ENCODE data around the gene KIAA0753.
"Not testable (repeated sequence)": the region's sequence is repeated elsewhere in the genome, so short reads cannot be mapped to it uniquely, and the experiment has no call there.

The KIAA0753 gene

DNA sequence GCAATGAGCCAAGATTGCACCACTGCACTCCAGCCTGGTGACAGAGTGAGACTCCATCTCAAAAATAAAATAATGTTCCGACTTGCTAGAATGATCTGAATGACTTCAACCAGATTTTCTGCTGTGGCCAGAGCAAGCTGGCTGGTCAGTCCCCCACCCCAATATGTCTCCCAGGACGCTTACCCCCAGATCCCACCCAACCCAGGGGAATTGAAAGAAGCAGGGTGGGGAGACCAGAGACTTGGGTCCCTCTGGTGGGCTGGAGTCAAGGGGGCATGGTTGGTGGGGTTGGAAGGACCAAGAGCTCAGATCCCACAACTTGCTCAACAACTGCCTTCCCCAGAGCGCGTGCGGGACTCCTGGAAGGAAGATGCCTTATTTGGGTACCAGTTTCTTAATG, 17.9 kb upstream of the KIAA0753 start:
- ATAC-seq, H3K27me3 Mint-ChIP-seq, H3K9me3 Mint-ChIP-seq: not testable (repeated sequence)
- H3K36me3 Mint-ChIP-seq: peaks cover 13% of the 10 kb centered on the region
- H3K27ac Mint-ChIP-seq: peak overlapping the region; percentile 89
- peaks cover 63% of the 10 kb centered on the region for H3K4me1 Mint-ChIP-seq
- H3K4me3 Mint-ChIP-seq: peak overlapping the region; percentile 13

DNA sequence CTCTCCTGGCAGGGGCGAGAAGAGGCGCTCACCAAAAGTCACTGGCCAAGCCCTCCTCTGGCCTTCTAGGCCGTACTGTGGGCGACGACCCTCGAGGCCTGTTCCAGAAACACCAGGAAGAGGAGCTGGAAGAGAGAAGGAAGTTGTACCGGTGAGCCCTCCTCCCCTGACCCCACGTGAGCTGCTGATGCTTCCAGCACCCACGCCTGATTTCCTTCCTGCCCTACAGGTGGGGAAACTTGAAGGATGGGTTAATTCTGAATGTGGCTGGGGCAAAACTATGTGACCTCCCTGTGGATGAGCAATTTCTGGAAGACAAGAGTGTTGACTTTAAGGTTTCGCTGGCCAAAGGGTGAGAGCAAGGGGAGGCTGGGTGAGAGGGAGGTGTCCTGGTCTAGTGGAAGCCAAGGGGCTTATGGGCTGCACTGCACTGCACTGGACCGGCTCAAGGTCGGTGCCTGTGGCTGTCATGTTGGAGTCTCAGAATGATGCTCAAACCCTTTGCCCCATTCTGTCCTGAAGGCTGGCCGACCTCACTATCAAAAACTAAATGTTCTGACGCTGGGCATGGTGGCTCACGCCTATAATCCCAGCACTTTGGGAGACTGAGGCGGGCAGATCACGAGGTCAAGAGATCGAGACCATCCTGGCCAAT, 17.2 kb upstream of the KIAA0753 start:
- peaks cover 13% of the 10 kb centered on the region for H3K36me3 Mint-ChIP-seq
- H3K4me3 Mint-ChIP-seq: peak overlapping the region; percentile 96
- H3K4me1 Mint-ChIP-seq: peaks cover 68% of the 10 kb centered on the region
- no peak for ATAC-seq
- H3K27ac Mint-ChIP-seq: peak overlapping the region; percentile 89
- H3K27me3 Mint-ChIP-seq: no peaks in the 10 kb centered on the region
- no peaks in the 10 kb centered on the region for H3K9me3 Mint-ChIP-seq

DNA sequence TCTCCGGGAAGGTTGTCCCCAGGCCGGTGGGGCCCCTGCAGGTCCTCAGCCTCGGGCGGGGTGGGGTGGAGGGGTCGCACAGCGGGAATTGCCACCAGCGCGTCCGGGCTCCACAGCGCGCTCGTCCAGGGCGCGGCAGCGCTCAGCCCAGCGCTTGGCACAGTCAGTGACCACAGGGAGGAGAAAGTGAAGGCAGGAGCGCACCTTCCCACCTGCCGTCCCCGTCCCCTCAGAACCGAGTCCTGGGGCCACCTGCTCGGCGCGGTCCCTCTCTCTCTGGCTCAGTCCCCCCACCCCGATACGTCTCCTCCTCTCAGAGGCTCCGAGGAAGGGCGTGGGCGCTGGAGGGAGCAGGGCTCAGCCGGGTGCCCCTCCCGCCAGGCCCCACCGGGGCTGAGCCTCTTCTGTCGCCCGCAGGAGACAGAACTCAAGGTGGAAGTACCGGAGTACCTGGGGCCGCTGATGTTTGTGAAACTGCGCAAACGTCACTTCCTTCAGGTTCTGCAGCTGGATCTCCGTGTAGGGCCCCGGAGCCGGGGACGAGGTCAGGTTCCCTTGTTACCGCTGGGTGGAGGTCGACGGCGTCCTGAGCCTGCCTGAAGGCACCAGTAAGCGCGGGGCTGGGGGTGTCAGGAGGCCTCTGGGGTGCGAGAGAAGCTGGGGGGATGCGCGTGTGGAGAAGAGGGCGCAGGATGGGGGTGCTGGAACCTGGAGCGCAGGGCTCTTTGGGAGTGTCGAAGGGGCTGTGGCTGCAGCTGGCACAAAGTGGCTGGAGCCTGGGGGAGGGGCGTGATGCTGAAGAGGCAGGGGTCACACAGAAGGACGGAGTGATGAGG, 16.5 kb upstream of the KIAA0753 start:
- not testable (repeated sequence) for H3K9me3 Mint-ChIP-seq
- peaks cover 65% of the 10 kb centered on the region for H3K4me1 Mint-ChIP-seq

DNA sequence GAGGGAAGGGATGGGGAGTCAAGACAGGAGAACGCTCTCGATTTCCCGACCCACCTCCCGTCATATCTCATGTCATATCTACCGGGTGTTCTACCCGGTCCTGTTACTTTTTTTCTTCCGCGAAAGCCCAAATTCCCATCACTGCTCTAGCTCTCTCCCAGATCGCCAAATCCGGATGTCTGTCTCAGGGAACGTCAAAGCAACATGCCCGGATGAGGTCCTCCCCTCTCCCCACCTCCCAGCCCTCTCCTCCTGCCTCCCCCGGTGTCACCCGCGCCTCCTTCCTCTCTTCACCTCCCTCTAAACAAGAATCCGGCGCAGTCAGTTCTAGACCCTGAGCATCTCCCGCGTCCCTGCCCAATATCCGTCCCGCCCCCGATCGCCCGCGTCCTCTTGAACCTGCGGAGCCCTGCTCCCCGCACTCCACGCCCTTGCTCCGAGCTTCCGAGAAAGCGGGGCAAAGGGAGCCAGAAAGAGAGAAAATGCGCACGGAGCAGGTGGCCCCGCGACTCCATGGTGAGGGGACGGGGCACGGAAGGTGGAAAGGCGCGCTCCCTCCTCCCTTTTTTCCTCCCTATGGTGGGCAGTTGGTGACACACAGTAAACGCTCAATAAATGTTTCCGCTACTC, 15.3 kb upstream of the KIAA0753 start:
- Mint-ChIP-seq H3K4me3 (peak overlapping the region; percentile 68), H3K4me1 (peaks cover 57% of the 10 kb centered on the region), H3K36me3 (peaks cover 11% of the 10 kb centered on the region)
- ATAC-seq, H3K27ac Mint-ChIP-seq, H3K9me3 Mint-ChIP-seq, H3K27me3 Mint-ChIP-seq: not testable (repeated sequence)

More for the DNA sequence above, 16.5 kb upstream of the KIAA0753 start:
- not testable (repeated sequence) for H3K27me3 Mint-ChIP-seq
- Mint-ChIP-seq H3K36me3 (peaks cover 11% of the 10 kb centered on the region), H3K27ac (peak overlapping the region; percentile 89), H3K4me3 (peak overlapping the region; percentile 96)
- peak; percentile 84 for ATAC-seq

DNA sequence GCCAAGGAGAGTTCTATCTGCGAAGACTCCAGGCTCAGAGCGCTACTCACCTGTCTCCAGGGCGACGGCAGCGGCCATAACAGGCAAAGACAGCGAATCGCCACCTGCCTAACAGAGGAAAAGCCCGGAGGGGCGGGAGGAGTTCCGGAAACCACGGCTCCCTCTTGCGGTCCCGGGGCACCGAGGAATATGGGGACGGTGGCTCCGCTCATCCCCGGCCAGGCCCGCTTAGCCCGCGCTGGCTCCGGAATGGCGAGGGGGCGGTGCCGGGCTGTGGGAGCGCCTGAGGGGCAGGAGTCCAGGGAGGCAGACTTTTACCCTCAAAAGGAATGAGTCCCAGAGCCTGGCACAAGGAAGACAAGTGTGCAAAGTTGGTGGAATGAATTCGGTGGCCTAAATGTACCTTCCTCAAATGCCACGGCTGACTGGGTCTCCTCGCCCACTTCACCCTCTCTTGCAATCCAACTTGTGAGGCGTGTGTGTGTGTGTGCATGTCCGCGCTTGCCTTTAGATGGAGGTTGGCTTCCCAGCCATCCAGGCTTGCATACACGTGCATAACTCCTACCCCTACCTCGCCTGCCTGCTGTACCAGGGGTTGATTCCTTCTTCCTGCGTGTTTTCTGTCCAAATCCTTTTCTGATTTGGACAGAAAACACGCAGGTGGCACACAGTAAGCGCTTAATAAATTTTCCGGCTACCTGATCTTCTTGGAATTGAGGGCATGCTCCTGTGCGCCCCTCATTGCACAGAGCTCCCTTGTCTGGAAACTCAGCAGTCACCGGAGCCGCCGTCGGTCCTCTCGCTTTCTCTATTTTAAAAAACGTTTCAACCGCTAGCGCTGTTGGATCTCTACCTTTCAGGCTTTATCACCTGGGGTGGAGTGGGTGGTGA, 14.6 kb upstream of the KIAA0753 start:
- no peak overlapping the region for H3K27ac Mint-ChIP-seq
- peaks cover 11% of the 10 kb centered on the region for H3K36me3 Mint-ChIP-seq
- no peaks in the 10 kb centered on the region for H3K27me3 Mint-ChIP-seq
- peaks cover 57% of the 10 kb centered on the region for H3K4me1 Mint-ChIP-seq
- no peak overlapping the region for H3K4me3 Mint-ChIP-seq
- no peaks in the 10 kb centered on the region for H3K9me3 Mint-ChIP-seq
- ATAC-seq: no peak

DNA sequence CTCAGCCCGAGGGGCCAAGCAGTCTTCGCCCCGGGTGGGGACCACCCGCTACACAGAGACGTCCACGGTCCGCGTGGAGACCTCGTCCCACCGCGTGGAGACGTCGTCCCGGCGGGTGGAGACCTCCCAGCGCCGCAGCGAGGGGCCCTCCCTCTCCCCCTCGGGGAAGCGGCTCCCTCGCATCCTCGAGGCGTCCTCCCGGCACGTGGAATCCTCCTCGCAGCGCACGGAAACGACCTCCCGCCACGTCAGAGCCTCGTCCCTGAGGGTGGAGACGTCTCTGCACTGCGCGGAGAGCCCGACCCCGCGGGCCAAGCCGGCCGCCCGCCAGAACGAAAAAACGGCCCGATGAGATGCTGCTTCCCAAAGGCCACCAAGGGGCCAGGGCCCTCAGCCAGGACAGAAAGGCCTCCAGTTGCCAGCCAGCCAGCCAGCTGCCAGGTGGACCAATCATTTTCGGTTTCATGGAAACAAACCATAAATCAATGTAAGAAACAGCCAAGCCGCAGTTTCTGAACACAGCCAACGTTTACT, 11.5 kb upstream of the KIAA0753 start:
- Mint-ChIP-seq H3K36me3 (peaks cover 15% of the 10 kb centered on the region), H3K4me1 (peaks cover 58% of the 10 kb centered on the region), H3K27ac (peak overlapping the region; percentile 51), H3K27me3 (no peaks in the 10 kb centered on the region), H3K9me3 (no peaks in the 10 kb centered on the region), H3K4me3 (peak overlapping the region; percentile 99)
- peak; percentile 4 for ATAC-seq

DNA sequence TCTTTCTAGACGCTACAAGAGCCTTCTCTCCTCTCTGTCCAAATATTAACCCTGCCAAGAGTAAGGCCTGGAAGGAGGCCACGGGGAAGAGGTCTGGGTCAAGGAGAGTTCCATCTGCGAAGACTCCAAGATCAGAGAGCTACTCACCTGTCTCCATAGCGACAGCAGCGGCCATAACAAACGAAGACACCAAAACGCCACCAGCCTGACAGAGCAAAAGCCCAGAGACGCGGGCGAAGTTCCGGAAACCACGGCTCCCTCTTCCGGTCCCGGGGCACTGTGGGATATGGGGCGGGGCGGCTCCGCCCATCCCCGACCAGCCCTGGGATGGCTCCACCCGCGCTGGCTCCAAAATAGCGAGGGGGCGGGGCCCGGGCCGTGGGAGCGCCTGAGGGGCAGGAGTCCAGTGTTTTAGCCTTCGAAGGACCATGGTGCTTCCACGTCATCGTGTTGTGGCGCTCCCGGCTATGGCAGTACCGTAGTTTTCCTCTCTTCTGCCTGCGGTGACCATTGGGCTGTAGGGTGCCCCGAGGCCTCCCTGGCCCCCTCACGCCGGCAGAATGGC, 10.9 kb upstream of the KIAA0753 start, which contains the start of the genes C17orf100 and MED31:
C17orf100 (plus strand) TSS at position 409 of the 565 bp plus-strand sequence; CDS start at position 561, 152 bp downstream.
MED31 (minus strand) TSS at position 252 of the 565 bp plus-strand sequence; CDS start at position 175, 77 bp downstream.
- peaks cover 18% of the 10 kb centered on the region for H3K36me3 Mint-ChIP-seq
- H3K27me3 Mint-ChIP-seq: no peaks in the 10 kb centered on the region
- peak within 1 kb of the TSS; percentile 99 for H3K4me3 Mint-ChIP-seq
- H3K27ac Mint-ChIP-seq: peak within 1 kb of the TSS; percentile 98
- H3K9me3 Mint-ChIP-seq: no peaks in the 10 kb centered on the region
- ATAC-seq: peak; percentile 98
- H3K4me1 Mint-ChIP-seq: peaks cover 63% of the 10 kb centered on the region

DNA sequence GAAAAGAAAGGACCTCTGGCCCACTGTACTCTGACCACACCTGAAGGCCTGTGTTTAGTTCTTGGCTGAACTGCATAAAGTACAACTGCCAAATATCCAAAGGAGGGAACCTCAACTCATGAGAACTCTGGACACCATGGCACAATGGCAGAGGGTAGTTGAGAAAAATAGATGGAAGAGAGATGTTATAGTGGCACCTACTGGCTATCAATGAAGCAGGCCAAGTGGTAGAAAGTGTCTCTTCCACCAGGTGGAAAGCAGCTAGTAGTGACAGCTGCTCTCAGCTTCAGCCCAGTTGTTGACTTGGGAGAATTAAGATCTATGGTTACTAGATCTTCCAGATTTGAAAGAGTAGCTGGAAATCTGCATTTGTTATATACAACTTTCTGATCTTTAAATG, 7.7 kb upstream of the KIAA0753 start:
- Mint-ChIP-seq H3K27ac (no peak overlapping the region), H3K4me1 (peaks cover 61% of the 10 kb centered on the region), H3K9me3 (no peaks in the 10 kb centered on the region), H3K27me3 (no peaks in the 10 kb centered on the region), H3K36me3 (peaks cover 29% of the 10 kb centered on the region), H3K4me3 (no peak overlapping the region)
- ATAC-seq: no peak

DNA sequence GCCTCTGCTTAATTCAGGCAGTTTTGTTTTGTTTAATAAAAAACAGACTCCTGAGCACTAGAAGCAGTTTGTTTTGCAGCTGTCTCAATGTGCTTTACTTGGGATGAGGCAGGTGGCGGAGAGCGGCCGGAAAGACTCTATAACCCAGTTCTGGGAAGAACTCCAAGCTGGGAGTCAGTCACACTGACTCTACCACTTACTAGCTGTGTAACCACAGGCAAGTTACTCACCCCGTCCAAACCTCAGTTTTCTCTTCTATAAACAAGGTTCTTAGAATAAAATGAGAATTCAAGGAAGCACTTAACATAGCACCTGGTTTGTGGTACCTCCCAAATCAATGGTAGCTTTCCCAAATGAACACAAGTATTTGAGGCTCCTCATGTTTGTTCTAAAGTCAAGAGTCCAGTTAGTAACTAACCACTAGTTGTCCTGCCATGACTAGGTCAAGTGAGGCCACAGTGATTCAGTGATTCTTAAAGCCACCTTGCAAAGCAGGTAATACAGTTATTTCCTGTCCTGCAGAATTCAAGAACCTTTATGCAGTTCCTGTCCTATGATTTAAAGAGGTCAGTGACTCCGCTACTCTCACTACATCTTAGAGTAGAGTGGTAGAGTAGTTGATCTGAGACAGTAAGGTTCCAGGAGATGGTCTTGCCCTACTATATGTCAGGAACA, 3.1 kb upstream of the KIAA0753 start:
- H3K4me3 Mint-ChIP-seq: no peak overlapping the region
- no peaks in the 10 kb centered on the region for H3K27me3 Mint-ChIP-seq
- H3K36me3 Mint-ChIP-seq: peaks cover 22% of the 10 kb centered on the region
- ATAC-seq: no peak
- H3K27ac Mint-ChIP-seq: no peak overlapping the region
- H3K9me3 Mint-ChIP-seq: no peaks in the 10 kb centered on the region
- H3K4me1 Mint-ChIP-seq: peaks cover 63% of the 10 kb centered on the region

DNA sequence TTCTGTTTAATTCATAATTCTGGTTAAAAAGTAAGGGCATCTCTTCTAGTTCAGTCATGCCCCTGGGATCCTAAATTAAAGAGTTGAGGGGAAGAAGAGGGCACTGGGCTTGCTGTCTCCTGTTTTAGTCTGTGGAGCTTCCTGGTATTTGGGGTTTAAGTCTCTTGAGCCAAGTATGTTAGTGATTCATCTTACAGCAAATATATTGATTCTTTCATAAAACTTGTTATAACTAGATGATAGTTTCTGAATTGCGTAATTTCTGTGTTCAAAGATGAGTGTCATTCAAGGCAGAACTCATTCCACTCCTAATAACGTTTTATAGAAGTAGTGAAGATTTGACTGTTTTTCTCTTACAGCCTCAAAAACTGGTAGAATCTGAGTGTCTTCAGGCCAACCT, 2.1 kb upstream of the KIAA0753 start:
- H3K4me3 Mint-ChIP-seq: no peak overlapping the region
- no peak for ATAC-seq
- H3K27ac Mint-ChIP-seq: no peak overlapping the region

DNA sequence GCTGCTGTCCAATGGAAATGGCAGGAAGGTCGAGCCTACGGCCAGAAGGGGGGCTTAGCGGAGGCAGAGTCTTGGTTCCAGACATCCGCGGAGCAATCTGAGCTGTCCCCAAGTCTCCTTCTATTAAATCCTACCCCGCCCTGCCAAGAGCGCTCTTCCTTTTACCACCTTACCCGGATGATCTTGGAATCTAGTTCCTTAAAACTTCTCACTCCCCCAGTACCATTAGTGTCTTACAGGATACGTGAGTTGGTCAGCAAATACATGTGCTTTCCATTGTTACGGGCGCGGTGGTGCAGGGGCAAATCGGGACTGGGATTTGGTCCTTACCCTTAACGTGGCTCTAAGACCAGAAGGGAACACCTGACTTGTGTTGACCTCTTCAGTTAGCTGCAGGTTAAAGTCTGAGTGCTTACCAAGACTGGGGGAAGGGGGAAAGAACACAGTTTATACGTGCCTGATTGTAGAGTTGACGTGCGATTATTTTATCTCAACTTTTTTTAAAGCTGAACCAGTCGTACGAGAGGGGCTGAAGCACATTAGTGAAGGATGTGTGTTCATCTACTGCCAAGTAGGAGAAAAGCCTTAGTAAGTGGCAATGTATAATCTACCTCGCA, 844 bp upstream of the KIAA0753 start:
- peak overlapping the region; percentile 92 for H3K27ac Mint-ChIP-seq
- no peak for ATAC-seq
- peaks cover 61% of the 10 kb centered on the region for H3K4me1 Mint-ChIP-seq
- peaks cover 16% of the 10 kb centered on the region for H3K36me3 Mint-ChIP-seq
- H3K4me3 Mint-ChIP-seq: peak overlapping the region; percentile 96
- no peaks in the 10 kb centered on the region for H3K27me3 Mint-ChIP-seq
- H3K9me3 Mint-ChIP-seq: no peaks in the 10 kb centered on the region

More for the DNA sequence above, 2.1 kb upstream of the KIAA0753 start:
- Mint-ChIP-seq H3K9me3 (no peaks in the 10 kb centered on the region), H3K4me1 (peaks cover 65% of the 10 kb centered on the region), H3K27me3 (no peaks in the 10 kb centered on the region), H3K36me3 (peaks cover 22% of the 10 kb centered on the region)

DNA sequence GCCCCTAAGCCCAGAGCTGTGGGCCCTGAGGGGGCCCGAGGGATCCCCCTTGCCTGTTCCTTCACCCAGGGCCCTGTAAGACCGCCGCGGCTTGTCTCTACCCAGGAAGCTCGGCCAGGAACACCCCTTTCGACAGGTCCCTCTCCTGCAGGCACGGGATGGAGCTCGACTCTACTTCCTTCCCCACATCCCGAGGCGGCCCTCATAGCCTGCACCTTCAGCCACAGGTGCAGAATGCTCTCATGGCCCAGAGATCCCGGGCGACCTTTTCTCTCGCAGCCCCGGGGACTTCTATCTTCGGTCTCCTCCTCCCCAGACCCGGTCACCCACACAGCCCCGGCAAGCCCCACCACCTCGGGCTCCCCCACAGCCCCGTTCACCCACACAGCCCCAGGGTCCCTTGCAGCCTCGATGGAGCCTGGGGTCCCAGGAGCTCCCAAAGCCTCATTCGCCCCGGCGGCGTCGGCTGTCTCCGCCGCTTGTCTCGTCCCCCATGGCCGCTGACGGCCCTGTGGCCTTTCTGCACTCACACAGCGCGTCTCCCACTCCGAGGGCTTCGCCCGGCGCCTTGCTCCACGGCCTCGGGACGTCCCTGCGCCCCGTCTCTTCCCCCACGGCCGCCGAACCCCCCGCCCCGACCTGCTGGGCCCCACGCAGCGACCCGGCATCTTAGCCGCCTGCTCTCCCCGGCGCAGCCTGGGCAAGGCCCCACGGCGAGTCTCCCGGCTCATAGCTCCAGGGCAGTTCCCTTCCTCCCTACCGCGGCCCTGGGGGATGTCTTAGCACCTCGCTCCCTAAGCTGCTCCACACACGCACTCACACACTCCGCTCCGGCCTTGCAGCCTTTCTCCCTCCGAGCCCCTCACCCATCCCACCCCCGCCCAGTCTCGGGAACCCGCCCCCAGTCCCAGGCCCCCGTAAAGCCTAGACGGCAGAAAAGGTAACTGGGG, 650 bp downstream of the KIAA0753 start:
- peak overlapping the region; percentile 92 for H3K27ac Mint-ChIP-seq
- H3K4me3 Mint-ChIP-seq: peak overlapping the region; percentile 96
- H3K27me3 Mint-ChIP-seq: no peaks in the 10 kb centered on the region
- H3K4me1 Mint-ChIP-seq: peaks cover 59% of the 10 kb centered on the region
- H3K36me3 Mint-ChIP-seq: peaks cover 11% of the 10 kb centered on the region
- no peaks in the 10 kb centered on the region for H3K9me3 Mint-ChIP-seq
- ATAC-seq: peak; percentile 50

Data from stimulated activated memory B cell treated with anti-CD40 and anti-IgM and Interleukin-4, amounts not matched to agents 10 μg/mL and 1 μg/mL and 100 μg/mL, for 72 hours (primary cell).